ENCODE measurements around the gene AMPD3. TPM values are rescaled to one million over a fixed set of nuclear protein-coding genes. Genes with fewer than 3 reads are reported as not detected.
A peak's percentile ranks its signal among the peaks of the same experiment; 100 is the strongest.

The AMPD3 gene
- polyA plus RNA-seq, 1 donor from 2014 or later: 30.7 TPM

DNA sequence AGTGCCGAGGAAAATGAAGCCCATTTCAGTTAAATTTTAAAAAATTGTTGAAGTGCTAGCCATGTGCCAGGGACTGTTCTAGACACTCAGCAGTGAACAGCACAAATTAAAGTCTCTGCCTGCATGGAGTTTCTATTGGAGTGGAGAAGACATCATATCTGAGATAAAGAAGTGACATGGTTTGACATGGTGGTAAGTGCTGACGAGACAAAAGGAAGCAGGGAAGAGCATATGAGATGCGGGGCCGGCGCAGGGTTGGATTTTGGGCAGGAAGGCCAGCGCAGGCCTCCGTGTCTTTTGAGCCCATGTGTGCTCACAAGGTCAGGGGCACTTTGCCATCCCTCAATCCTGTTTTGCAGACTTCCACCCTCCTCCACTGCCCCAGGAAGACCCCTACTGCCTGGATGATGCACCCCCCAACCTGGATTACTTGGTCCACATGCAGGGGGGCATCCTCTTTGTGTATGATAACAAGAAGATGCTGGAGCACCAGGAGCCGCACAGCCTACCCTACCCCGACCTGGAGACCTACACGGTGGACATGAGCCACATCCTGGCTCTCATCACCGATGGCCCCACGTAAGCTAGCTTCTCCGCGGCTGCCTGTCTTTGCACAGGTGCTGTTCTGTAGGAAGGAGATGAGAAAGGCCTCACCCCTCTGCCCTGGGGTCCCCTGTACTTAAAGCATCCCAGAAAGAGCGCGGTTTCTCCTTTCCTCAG lies 29.6 kb downstream of the AMPD3 start:
- Mint-ChIP-seq H3K4me1 (peaks cover 14 to 23% (median 22%) of the 10 kb centered on the region in 3 donors), H3K27me3 (no peaks in the 10 kb centered on the region), H3K36me3 (peaks cover 8% of the 10 kb centered on the region), H3K27ac (peak overlapping the region; percentile 61 to 92 (median 76)), H3K9me3 (no peaks in the 10 kb centered on the region), H3K4me3 (no peak overlapping the region)

DNA sequence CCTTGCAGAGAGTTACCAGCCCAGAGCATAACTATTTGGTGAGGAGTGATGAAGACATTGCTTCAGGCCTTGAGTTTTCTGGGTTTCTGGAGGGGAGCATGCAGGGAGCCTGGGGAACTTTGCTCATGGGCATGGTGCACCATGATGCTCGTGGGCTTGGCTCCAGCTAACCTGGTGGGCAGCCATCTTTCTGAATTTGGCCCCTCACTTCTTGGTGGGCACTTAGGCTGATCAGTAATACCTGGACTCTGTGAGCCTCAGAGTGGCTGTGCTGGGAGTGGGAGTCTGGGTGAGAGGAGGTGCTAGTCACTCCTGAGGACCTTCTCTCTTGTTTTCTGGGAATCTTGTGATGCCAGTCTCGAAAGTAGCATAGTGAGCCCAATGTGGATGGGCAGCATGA lies 30.6 kb downstream of the AMPD3 start:
- H3K4me1 Mint-ChIP-seq: peaks cover 14 to 24% (median 24%) of the 10 kb centered on the region in 3 donors
- H3K27me3 Mint-ChIP-seq: no peaks in the 10 kb centered on the region
- no peak overlapping the region for H3K4me3 Mint-ChIP-seq
- H3K9me3 Mint-ChIP-seq: no peaks in the 10 kb centered on the region
- H3K36me3 Mint-ChIP-seq: peaks cover 8% of the 10 kb centered on the region
- H3K27ac Mint-ChIP-seq: peak overlapping the region in 2 of 3 donors; percentile 92 to 93

DNA sequence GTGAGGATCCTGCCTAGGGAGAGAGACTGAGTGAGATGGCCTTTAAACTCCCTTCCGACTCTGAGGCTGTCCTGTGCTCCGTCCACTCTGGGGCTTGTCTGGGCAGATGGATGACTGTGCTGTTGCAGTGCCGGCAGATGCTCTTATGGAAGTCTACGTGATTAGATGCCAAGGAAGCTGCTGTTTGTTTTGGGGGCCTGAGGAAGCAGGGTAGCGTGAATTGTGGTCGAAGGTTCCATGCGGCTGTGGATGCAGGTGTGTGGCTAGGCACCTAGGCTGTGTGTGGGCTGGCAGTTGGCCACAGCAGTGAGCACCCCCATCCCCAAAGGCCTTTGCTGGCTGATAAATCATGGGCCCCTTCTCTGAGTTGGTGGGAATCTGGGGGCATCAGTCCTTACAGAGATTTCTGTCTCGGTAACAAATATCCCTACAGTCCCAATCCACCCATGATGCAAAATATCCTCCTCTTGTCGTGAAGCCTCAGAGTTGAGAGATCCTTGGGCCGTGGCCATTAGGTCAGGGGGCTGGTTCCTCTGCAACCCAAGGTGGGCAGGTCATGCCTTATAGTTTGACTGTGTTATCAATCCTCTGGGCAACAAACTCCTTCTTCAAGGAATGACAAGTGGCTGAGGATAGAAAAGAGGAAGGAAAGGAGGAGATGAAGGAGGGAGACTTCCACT lies 31.2 kb downstream of the AMPD3 start:
- Mint-ChIP-seq H3K9me3 (no peaks in the 10 kb centered on the region), H3K4me1 (peaks cover 14 to 24% (median 24%) of the 10 kb centered on the region in 3 donors), H3K36me3 (peaks cover 6% of the 10 kb centered on the region), H3K27ac (peak overlapping the region; percentile 92 to 98 (median 93)), H3K27me3 (no peaks in the 10 kb centered on the region), H3K4me3 (no peak overlapping the region)

DNA sequence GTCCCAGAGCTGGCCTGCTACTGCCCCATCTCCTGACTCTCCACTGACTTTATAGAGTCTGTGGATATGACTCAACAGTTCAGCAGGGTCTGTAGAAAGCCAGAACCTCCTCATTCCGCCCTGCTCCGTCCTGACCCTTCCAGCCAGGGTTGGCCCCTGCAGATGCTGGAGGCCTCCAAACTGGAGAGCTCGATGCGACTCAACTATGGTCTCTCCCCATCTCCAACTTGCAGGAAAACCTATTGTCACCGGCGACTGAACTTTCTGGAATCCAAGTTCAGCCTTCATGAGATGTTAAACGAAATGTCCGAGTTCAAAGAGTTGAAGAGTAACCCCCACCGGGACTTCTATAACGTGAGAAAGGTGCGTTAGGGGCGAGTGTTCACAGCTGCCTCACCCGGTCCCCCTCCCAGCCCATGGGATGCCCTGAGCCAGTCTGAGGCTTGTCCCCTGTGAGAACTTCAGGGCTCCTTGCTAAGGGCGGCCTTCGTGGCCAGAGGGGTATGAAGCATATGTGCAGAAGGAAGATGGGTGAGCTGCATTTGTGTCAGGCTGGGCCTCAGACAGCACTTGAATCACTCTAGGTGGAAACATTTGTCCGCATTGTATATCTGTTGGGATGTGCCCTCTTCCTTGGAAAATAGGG lies 32.1 kb downstream of the AMPD3 start:
- peaks cover 14 to 28% (median 27%) of the 10 kb centered on the region in 3 donors for H3K4me1 Mint-ChIP-seq
- no peaks in the 10 kb centered on the region for H3K27me3 Mint-ChIP-seq
- peak overlapping the region; percentile 93 to 99 (median 98) for H3K27ac Mint-ChIP-seq
- H3K4me3 Mint-ChIP-seq: peak overlapping the region in 1 of 4 donors; percentile 41
- no peaks in the 10 kb centered on the region for H3K9me3 Mint-ChIP-seq
- peaks cover 6% of the 10 kb centered on the region for H3K36me3 Mint-ChIP-seq

DNA sequence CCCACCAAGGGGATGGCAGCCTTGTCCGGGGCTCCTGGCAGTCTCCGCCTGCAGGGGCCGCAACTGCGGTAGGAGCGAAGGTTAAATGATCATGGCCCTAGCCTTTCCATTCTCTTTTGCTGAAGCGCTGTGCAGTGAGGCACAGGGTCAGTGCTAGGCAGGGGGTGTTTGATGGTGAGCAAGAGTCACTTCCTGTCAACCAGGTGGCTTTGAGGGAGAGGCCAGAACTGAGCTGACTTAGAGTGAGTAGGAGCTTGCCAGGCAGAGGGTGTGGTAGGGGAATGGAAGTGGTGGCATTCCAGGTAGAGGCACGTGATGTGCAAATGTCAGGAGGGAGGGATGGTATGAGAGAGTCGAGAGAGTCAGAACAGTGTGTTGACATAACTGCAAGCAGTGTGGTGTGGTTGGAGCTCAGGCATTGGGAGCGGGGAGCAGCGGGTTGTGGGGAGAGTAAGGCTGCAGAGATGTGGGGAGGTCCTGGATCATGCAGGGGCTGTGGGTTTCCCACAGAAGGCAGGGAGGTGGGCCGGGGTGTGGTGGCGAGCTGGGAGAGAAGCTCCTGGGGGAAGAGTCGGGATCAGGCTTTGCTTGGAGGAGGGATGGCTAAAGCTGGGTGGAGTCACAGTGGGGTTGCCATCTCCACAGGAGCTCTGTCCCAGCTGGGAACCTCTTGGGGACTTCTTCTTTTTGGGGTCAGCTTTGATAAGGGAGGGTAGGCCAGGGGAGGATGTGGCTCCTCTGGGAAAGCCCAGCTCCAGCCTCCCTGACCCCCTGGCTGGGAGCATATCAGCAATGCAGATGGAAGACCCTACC lies 33.3 kb downstream of the AMPD3 start:
- Mint-ChIP-seq H3K4me3 (peak overlapping the region; percentile 18 to 25 (median 22)), H3K27me3 (no peaks in the 10 kb centered on the region), H3K27ac (peak overlapping the region; percentile 93 to 99 (median 98)), H3K4me1 (peaks cover 10 to 28% (median 26%) of the 10 kb centered on the region in 3 donors), H3K9me3 (no peaks in the 10 kb centered on the region), H3K36me3 (peaks cover 6% of the 10 kb centered on the region)

DNA sequence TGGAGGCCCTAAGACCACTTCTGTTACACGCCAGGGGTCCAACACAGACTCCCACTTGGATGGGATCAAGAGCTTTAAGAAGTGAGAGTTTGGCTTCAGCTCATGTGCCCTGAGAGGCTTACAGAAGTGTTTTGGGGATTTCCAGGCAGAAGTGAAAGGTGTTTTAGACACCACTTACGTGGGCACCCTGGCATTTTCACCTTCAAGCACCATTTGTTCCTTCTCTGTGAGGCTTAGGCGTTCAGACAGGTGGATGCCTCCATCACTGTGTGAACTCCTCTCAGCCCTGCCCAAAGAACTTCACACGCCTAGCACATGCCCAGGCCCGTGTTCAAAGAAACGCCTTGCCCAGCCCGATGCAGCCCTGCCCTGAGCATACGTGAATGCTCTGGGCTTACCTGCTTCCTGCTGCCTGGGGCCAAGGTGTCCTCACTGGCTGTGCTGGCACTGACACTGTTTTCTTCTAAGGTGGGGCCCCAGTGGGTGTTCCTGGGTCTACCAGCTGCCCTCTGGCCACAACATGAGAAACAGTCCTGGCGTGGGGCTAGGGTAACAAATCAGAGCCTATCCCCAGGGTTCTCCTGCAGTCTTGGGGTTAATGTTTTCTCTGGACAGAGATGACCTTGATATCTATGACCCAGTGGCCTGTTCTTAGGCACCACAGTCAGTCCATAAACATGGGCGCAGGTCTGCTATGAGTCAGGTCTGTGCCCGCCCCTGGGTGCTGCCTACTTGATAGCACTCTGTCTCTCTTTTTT lies 34.0 kb downstream of the AMPD3 start:
- Mint-ChIP-seq H3K27ac (peak overlapping the region; percentile 93 to 99 (median 98)), H3K4me1 (peaks cover 10 to 28% (median 26%) of the 10 kb centered on the region in 3 donors), H3K27me3 (no peaks in the 10 kb centered on the region), H3K36me3 (peaks cover 9% of the 10 kb centered on the region), H3K4me3 (peak overlapping the region; percentile 18 to 80 (median 22)), H3K9me3 (no peaks in the 10 kb centered on the region)

DNA sequence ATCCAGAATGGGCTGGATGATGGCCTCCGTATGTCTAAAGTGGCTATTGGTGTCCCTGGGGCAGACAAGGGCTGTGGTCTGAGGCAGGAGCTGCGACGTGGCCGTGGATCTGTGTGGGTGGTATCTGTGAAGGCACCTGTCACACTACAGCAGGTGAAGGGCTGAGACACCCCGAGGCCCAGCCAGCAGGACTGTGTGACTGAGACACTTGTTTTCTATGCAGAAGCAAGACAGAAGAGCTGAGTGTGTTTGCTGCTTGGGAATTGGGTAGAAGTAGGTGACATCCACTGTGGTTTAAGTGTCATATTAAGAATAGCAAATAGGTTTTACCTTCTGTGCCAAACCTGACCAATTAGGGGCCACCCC lies 35.0 kb downstream of the AMPD3 start:
- Mint-ChIP-seq H3K9me3 (no peaks in the 10 kb centered on the region), H3K27me3 (no peaks in the 10 kb centered on the region), H3K4me3 (peak overlapping the region in 1 of 4 donors; percentile 5), H3K4me1 (peaks cover 10 to 28% (median 26%) of the 10 kb centered on the region in 3 donors), H3K27ac (peak overlapping the region; percentile 93 to 99 (median 98)), H3K36me3 (peaks cover 9% of the 10 kb centered on the region)

DNA sequence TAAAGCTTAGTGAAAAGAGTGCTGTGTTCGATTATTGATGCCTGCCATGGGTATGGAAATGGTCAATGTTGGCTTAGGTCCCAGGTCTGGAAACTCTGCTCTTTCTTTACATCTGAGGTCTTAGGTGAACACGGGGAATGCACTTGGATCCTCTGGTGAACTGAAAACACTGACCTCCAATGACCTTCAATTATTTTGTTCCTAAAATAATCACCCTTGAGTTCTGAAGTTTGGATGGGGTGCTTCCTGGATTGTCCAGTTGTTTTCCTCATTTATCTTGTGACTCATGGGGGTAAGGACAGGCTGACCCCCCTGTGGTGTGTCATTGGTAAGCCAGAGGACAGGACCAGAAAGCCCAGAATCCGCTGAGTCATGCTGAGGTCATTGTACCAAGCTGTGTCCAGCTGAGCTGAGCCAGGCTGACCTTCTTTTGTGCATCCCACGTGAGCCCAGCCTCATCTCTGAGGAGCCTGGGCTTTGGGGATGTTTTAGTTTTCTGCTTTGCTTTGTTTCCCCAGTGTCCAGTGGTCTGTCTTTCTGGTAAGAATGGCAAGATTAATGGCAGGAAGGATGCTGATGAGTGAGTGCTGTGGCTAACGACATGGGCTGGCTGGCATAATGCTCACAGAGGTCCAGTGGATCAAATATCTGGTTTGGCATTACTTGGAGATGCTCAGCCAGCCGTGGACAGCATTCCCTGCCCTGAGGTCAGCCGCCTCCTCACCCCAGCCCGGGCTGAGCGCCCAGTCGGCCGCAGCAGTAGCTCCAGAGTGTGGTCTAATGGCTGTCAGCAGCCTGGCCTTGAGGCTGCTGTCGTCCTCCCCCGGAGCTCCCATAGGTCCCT lies 35.6 kb downstream of the AMPD3 start:
- H3K27me3 Mint-ChIP-seq: no peaks in the 10 kb centered on the region
- H3K9me3 Mint-ChIP-seq: no peaks in the 10 kb centered on the region
- H3K36me3 Mint-ChIP-seq: peaks cover 9% of the 10 kb centered on the region
- peak overlapping the region in 1 of 4 donors; percentile 5 for H3K4me3 Mint-ChIP-seq
- peaks cover 10 to 28% (median 26%) of the 10 kb centered on the region in 3 donors for H3K4me1 Mint-ChIP-seq
- peak overlapping the region; percentile 67 to 98 (median 93) for H3K27ac Mint-ChIP-seq

DNA sequence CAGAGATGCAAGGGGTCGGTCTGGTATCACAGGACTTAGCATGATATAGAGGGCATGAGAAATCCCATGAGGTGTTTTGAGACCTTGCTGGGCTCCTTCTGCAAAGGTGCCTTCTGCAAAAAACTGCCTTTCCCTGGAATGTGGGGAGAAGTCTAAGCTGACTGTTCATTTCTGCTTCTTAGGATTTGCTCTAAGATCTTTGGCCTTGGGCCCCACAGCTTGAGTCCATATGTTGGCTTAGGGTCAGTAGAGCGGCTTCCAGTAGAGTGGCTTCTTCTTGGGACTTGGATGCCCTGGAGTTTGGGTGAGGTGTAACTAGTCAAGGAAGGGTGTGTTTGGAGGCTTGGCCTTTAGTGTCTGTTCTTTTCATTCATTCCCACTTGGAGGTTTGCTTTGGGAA lies 37.0 kb downstream of the AMPD3 start:
- no peaks in the 10 kb centered on the region for H3K27me3 Mint-ChIP-seq
- H3K9me3 Mint-ChIP-seq: no peaks in the 10 kb centered on the region
- H3K36me3 Mint-ChIP-seq: peaks cover 9% of the 10 kb centered on the region
- H3K4me1 Mint-ChIP-seq: peaks cover 10 to 26% (median 24%) of the 10 kb centered on the region in 3 donors
- no peak overlapping the region for H3K4me3 Mint-ChIP-seq
- H3K27ac Mint-ChIP-seq: peak overlapping the region in 2 of 3 donors; percentile 31 to 66

DNA sequence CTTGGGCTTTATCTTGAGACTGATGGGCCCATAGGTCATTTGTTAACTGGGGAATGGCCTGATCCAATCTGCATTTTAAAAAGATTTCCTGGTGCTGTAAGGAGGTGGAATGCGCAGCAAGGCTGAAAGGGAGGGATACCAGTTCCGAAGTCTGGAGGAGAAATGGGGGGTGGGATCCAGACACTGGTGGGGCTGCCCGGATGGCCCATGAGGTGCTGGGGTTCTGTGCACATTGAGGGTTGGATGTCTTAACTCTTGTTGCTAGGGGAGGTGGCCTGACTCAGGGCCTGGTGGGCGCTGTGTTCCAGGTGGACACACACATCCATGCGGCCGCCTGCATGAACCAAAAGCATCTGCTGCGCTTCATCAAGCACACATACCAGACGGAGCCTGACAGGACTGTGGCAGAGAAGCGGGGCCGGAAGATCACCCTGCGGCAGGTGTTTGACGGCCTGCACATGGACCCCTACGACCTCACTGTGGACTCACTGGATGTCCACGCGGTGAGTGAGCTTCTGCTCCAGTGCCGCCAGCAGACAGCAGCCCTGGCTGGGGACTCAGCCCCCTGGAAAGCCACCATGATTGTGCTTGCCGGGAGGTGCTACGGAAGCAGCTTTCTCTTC lies 38.1 kb downstream of the AMPD3 start:
- peaks cover 8 to 23% (median 19%) of the 10 kb centered on the region in 3 donors for H3K4me1 Mint-ChIP-seq
- no peak overlapping the region for H3K4me3 Mint-ChIP-seq
- H3K36me3 Mint-ChIP-seq: peaks cover 8% of the 10 kb centered on the region
- H3K9me3 Mint-ChIP-seq: no peaks in the 10 kb centered on the region
- peak overlapping the region in 1 of 3 donors; percentile 66 for H3K27ac Mint-ChIP-seq
- H3K27me3 Mint-ChIP-seq: no peaks in the 10 kb centered on the region

DNA sequence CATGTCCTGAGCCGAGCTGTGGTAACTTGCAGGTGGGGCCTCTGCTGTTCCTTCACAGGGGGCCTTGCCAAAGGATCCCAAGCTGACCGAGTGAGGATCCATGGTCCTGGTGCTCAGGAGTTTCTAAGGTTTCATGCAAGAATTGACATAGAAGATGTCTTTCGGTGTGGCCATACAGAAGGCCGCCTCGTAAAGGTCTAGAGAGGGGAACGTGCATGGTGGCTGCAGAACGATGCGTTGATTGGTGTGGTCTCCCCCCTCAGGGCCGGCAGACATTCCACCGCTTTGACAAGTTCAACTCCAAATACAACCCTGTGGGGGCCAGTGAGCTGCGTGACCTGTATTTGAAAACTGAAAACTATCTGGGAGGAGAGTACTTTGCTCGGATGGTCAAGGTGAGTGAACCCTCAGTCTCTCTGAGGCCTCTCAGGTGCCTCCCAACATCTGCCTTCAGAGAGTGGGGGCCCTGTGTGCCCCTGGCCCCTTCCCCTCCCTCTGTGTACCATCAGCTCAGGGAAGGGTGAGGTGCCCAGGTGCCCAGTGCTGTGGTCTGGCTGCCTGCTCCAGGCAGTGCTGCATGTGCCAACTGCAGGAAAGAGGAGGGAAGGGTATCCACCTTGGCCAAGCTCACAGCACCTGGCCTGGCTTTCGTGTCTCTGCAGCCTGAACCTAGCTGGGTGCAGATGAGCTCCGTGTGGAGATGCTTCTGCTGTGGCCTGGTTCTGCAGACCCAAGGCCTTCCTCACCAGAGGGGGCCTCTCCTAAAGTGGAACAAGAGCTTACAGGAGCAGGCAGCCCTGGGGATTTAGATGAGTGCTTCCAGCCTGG lies 39.8 kb downstream of the AMPD3 start:
- Mint-ChIP-seq H3K4me3 (no peak overlapping the region), H3K27me3 (no peaks in the 10 kb centered on the region), H3K4me1 (peaks cover 0 to 8% (median 6%) of the 10 kb centered on the region in 3 donors), H3K36me3 (peaks cover 8% of the 10 kb centered on the region), H3K27ac (peak overlapping the region; percentile 41 to 76 (median 52)), H3K9me3 (no peaks in the 10 kb centered on the region)

DNA sequence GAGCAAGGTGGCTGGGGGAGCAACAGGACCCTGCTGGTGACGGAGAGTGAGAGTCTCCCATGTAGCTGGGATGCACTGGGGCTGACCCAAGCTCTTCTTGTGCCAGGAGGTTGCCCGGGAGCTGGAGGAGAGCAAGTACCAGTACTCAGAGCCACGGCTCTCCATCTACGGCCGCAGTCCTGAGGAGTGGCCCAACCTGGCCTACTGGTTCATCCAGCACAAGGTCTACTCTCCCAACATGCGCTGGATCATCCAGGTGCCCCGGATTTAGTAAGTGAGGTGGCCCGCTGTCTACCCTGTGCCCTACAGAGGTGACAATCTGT lies 40.4 kb downstream of the AMPD3 start:
- Mint-ChIP-seq H3K4me1 (peaks cover 0 to 4% (median 3%) of the 10 kb centered on the region in 3 donors), H3K4me3 (peak overlapping the region in 1 of 4 donors; percentile 43), H3K9me3 (no peaks in the 10 kb centered on the region), H3K27me3 (no peaks in the 10 kb centered on the region), H3K36me3 (peaks cover 8% of the 10 kb centered on the region), H3K27ac (peak overlapping the region in 1 of 3 donors; percentile 76)

Data from IgD-negative memory B cell (primary cell).